IgD-negative memory B cell (primary cell): ENCODE results near the gene BLMH. TPM values are rescaled to one million over a fixed set of nuclear protein-coding genes. Genes with fewer than 3 reads are reported as not detected.

Experiments used
- H3K27ac Mint-ChIP-seq, 3 donors: one replicate each; pipeline ENCODE4 v1.8.0; 2020 to 2022; ENCODE audit warnings: mild to moderate bottlenecking in 3 of 3, mixed read lengths in 3 of 3, moderate library complexity in 1 of 3
- H3K27me3 Mint-ChIP-seq: one replicate; pipeline ENCODE4 v1.8.0; 2021; ENCODE audit warnings: mixed read lengths
- H3K36me3 Mint-ChIP-seq: one replicate; pipeline ENCODE4 v1.8.0; 2020; ENCODE audit warnings: mild to moderate bottlenecking, mixed read lengths
- H3K4me1 Mint-ChIP-seq, 3 donors: one replicate each; pipeline ENCODE4 v1.8.0; 2020 to 2022; ENCODE audit warnings: mixed read lengths in 3 of 3, mild to moderate bottlenecking in 1 of 3
- H3K4me3 Mint-ChIP-seq, 4 donors: one replicate each; pipeline ENCODE4 v1.8.0; 2020 to 2022; ENCODE audit warnings: mild to moderate bottlenecking in 4 of 4, mixed read lengths in 4 of 4, moderate library complexity in 3 of 4
- H3K9me3 Mint-ChIP-seq, 3 donors: one replicate each; pipeline ENCODE4 v1.8.0; 2020 to 2021; ENCODE audit warnings: mixed read lengths in 3 of 3, mild to moderate bottlenecking in 1 of 3
- polyA plus RNA-seq: library from polyadenylated mRNA; unstranded; fragments of 300-500 nt; fragmentation: Illumina TruSeq; gene quantifications from one replicate; pipeline ENCODE4 v1.2.3, GENCODE V29; 2021

The BLMH gene
- polyA plus RNA-seq, 1 donor from 2014 or later = 7.0 TPM

DNA sequence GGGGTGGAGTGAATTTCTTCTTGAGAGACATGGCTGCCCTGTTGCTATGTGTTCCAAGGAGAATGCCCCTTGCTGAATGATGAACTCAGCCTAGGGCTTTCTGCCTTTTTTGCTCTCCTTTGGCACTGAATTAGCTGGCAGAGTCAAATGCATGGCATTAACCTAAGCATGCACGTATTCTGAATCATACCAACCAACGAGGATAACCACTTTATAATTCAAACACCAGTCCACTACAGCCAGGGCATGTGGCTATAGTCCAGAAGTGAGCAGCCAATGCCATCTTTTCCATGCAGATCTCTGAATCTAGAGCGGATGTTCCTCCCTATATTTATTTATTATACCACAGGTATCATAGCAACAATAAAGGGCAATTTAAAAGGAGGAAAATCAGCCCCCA, 26.4 kb upstream of the BLMH start:
- Mint-ChIP-seq H3K36me3 (no peaks in the 10 kb centered on the region), H3K9me3 (no peaks in the 10 kb centered on the region), H3K27me3 (no peaks in the 10 kb centered on the region), H3K4me3 (no peak overlapping the region), H3K4me1 (peaks cover 1 to 3% (median 2%) of the 10 kb centered on the region in 3 donors), H3K27ac (no peak overlapping the region)

DNA sequence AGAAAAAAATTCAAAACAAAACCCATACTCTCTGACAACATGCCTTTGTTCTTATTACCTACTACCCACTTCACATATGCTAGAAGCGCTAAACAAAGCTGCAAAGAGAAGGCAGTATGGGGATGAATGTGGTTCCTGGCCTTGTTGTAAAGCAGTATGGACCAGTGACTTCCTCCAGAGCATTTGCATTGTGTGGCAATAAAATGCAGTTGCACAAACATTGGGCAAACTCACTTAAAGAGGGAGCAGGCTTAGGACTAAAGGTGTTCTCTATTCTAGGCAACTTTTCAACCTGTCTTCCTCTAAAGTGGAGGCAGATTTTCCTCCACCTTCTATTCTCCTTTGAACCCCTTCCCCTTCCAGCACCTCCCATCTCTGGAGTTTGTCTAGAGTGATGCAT, 25.0 kb upstream of the BLMH start:
- no peaks in the 10 kb centered on the region for H3K4me1 Mint-ChIP-seq
- no peak overlapping the region for H3K27ac Mint-ChIP-seq
- H3K27me3 Mint-ChIP-seq = no peaks in the 10 kb centered on the region
- no peaks in the 10 kb centered on the region for H3K36me3 Mint-ChIP-seq
- no peak overlapping the region for H3K4me3 Mint-ChIP-seq
- H3K9me3 Mint-ChIP-seq = no peaks in the 10 kb centered on the region

DNA sequence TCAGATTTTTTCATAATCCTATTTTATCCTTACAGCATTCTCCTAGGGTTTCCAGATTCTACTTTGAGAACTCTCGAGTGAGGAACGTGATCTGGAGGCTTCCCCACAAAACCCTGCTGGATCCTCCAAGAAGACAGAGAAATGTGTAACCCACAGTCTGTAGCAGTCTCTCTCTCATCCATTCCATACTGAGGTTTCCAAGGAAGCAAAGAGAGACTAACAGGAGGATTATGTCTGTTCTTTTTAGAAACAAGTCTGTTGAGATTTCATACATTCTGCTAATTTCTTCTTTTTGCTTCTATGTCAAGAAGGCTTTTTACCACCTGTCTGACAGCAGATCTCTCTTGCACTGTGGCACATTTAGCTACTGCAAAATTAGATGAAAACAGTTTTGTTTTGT, 23.4 kb upstream of the BLMH start:
- Mint-ChIP-seq H3K4me1 (no peaks in the 10 kb centered on the region), H3K36me3 (no peaks in the 10 kb centered on the region), H3K9me3 (no peaks in the 10 kb centered on the region), H3K27me3 (no peaks in the 10 kb centered on the region), H3K27ac (no peak overlapping the region), H3K4me3 (no peak overlapping the region)

DNA sequence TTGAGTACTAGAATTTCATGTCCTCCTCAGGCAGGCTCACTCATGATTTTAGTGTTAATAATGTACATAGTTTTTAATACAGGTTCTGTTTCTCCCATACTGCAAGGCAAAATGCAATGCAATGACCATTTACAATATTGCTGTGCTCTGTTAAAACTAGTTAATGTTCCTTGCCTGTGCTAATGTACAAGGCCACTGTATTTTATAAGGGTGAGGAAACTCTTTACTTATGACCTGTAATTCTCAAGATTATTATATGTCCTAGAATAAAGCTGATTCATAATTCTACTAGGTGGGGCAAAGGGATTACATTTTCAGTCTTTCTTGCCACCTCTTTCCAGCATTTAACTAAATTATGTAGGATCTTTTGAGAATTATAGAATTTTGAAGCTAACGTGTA, 22.7 kb upstream of the BLMH start:
- no peak overlapping the region for H3K4me3 Mint-ChIP-seq
- H3K4me1 Mint-ChIP-seq = no peaks in the 10 kb centered on the region
- no peaks in the 10 kb centered on the region for H3K27me3 Mint-ChIP-seq
- no peaks in the 10 kb centered on the region for H3K9me3 Mint-ChIP-seq
- H3K36me3 Mint-ChIP-seq = no peaks in the 10 kb centered on the region
- no peak overlapping the region for H3K27ac Mint-ChIP-seq

DNA sequence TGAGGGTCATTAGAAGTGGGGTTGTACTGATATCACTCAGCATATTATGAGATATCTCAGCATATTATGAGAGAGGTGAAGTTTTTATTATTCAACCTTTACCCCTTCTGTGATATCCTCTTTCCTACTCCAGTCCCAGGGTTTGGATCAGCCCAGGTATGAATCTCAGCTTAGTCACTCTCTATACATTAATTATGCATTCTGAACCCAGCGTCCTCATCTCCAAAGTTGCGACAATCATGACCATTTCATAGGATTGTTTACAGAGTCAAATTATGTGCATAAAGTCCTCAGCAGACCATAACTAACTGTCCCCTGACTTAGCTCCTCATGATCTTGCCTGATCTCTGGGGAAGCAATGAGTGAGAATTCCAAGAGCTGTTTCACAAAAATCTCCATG, 20.5 kb upstream of the BLMH start:
- Mint-ChIP-seq H3K27ac (no peak overlapping the region), H3K36me3 (no peaks in the 10 kb centered on the region), H3K4me3 (no peak overlapping the region), H3K9me3 (no peaks in the 10 kb centered on the region), H3K27me3 (no peaks in the 10 kb centered on the region), H3K4me1 (no peaks in the 10 kb centered on the region)

DNA sequence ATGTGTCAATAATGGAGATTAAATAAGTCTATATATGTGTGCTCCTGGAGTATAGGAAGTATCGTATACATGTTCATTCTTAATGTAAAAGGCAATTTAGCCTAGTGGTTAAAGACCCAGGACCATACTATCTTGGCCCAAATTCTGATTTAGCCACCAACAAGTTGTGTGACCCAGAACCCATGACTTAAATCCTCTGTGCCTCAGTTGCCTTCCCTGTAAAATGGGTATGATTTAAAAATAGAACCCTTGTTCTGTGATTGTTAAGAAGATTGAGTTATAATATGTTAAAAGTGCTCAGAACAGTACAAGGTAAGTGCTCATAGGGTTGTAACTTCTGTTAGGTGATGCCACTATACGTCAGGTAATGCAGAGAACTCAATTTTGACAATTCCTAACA, 18.8 kb upstream of the BLMH start:
- H3K9me3 Mint-ChIP-seq = no peaks in the 10 kb centered on the region
- H3K4me3 Mint-ChIP-seq = no peak overlapping the region
- no peak overlapping the region for H3K27ac Mint-ChIP-seq
- no peaks in the 10 kb centered on the region for H3K36me3 Mint-ChIP-seq
- H3K27me3 Mint-ChIP-seq = peaks cover 3% of the 10 kb centered on the region
- H3K4me1 Mint-ChIP-seq = no peaks in the 10 kb centered on the region

DNA sequence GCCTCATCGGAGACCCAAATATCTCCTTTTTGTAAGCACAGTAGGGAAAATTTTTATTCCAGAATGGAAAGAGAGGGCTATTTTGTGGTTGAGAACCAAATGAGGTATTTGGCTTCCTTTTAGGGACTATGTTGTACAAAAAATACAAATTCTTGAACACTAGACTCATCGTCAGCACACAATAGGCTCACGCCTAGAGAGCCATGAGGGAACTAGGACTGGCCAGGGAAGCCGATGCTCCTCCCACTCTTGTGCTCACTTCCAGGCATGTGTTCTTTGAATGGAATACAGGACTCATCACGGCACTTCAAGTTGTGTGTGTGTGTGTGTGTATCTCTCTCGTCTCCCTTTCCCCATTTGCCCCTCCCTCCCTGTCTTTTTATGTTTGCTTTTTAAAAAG, 17.8 kb upstream of the BLMH start:
- Mint-ChIP-seq H3K9me3 (no peaks in the 10 kb centered on the region), H3K4me3 (no peak overlapping the region), H3K27ac (no peak overlapping the region), H3K36me3 (no peaks in the 10 kb centered on the region), H3K27me3 (peaks cover 7% of the 10 kb centered on the region), H3K4me1 (no peaks in the 10 kb centered on the region)

DNA sequence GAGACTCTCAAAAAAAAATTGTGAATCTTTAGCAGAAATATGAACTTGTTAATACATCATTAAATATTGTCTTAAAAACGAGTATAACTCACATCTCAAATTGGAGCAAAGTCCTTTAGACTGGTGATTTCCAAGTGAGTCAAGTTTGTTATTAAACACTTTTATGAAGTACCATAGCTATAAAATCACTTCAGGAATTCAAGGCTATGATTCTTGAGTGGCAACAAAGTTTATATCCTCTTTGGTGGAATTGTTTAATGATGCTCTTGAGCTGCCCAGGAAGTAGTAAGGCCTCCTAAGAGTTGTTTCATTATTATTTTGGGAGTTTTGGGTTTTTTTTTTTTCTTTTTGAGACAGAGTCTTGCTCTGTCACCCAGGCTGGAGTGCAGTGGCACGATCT, 16.7 kb upstream of the BLMH start:
- Mint-ChIP-seq H3K9me3 (no peaks in the 10 kb centered on the region), H3K27ac (no peak overlapping the region), H3K4me3 (no peak overlapping the region), H3K4me1 (no peaks in the 10 kb centered on the region), H3K27me3 (peaks cover 7% of the 10 kb centered on the region), H3K36me3 (no peaks in the 10 kb centered on the region)

DNA sequence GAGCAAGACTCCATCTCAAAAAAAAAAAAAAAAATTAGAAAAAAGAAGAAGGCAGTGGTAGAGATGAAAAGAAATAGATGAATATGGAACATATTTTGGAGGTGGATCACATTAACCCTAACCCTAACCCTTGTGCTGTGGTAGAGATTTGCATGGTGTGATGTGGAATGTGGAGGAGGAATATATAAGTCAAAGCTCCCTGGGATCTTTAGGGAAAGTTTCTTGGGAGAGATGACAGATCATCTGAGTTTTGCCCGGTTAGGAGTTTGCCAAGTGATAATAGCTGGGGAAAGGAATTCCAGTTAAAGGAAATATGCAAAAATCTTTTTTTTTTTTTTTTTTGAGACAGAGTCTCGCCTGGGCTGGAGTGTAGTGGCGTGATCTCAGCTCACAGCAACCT, 13.0 kb upstream of the BLMH start:
- no peak overlapping the region for H3K4me3 Mint-ChIP-seq
- H3K27me3 Mint-ChIP-seq = peaks cover 7% of the 10 kb centered on the region
- H3K27ac Mint-ChIP-seq = no peak overlapping the region
- peaks cover 0 to 8% (median 8%) of the 10 kb centered on the region in 3 donors for H3K4me1 Mint-ChIP-seq
- H3K9me3 Mint-ChIP-seq = no peaks in the 10 kb centered on the region
- no peaks in the 10 kb centered on the region for H3K36me3 Mint-ChIP-seq

DNA sequence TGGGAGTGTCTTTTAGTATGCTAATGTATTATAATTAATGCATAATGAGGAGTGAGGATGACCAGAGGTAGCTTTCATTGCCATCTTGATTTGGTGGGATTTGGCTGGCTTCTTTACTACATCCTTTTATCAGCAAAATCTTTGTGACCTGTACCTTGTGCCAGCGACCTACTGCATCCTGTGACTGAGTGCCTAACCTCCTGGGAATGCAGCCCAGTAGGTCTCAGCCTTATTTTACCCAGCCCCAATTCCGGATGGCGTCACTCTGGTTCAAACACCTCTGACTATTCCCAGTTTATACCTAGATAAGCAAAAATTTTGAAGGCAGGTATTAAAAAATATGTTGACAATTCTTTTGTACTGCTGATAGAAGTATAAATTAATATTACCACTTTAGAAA, 10.5 kb upstream of the BLMH start:
- Mint-ChIP-seq H3K27ac (no peak overlapping the region), H3K4me1 (peaks cover 0 to 8% (median 8%) of the 10 kb centered on the region in 3 donors), H3K27me3 (peaks cover 7% of the 10 kb centered on the region), H3K4me3 (no peak overlapping the region), H3K9me3 (peaks cover 0 to 3% (median 0%) of the 10 kb centered on the region in 3 donors), H3K36me3 (no peaks in the 10 kb centered on the region)

DNA sequence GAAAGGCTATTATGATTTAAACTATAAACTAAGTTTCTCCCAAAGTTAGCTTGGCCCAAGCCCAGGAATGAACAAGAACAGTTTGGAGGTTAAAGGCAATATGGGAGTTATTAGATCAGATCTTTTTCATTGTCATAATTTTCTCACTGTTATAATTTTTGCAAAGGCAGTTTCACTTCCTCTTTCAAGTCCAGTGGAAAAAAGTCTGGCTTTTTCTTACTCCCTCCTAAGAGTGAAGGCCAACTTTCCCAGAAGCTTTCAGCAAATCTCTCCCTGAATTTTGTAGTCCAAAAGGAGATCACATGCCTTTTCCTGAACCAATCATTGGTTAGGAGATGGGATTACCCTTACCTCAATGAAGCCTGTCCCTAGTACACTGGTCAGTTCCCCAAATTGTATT, 9.1 kb upstream of the BLMH start:
- peaks cover 0 to 8% (median 8%) of the 10 kb centered on the region in 3 donors for H3K4me1 Mint-ChIP-seq
- H3K9me3 Mint-ChIP-seq = peaks cover 0 to 3% (median 0%) of the 10 kb centered on the region in 3 donors
- no peaks in the 10 kb centered on the region for H3K36me3 Mint-ChIP-seq
- no peak overlapping the region for H3K27ac Mint-ChIP-seq
- peaks cover 6% of the 10 kb centered on the region for H3K27me3 Mint-ChIP-seq
- no peak overlapping the region for H3K4me3 Mint-ChIP-seq

DNA sequence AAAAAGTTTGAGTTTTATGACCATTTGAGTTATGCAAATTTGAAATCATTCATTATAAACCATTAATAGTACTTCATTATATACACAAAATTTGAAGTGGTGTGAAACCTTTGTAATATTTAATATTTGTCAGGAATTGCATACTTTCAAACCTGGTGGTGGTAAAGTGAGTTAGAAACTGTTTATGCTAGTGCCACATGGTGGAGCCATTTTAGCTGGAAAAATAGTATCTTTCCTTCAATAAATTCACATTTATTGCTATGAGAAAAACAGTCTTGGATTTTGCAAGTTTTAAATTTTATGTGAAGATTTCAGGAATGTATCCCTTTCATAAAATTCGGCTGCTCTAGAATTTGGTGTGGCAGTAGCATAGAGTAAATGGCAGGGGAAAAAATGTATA, 7.3 kb upstream of the BLMH start:
- peaks cover 0 to 8% (median 8%) of the 10 kb centered on the region in 3 donors for H3K4me1 Mint-ChIP-seq
- peaks cover 0 to 3% (median 0%) of the 10 kb centered on the region in 3 donors for H3K9me3 Mint-ChIP-seq
- no peak overlapping the region for H3K27ac Mint-ChIP-seq
- no peaks in the 10 kb centered on the region for H3K27me3 Mint-ChIP-seq
- no peaks in the 10 kb centered on the region for H3K36me3 Mint-ChIP-seq
- no peak overlapping the region for H3K4me3 Mint-ChIP-seq

DNA sequence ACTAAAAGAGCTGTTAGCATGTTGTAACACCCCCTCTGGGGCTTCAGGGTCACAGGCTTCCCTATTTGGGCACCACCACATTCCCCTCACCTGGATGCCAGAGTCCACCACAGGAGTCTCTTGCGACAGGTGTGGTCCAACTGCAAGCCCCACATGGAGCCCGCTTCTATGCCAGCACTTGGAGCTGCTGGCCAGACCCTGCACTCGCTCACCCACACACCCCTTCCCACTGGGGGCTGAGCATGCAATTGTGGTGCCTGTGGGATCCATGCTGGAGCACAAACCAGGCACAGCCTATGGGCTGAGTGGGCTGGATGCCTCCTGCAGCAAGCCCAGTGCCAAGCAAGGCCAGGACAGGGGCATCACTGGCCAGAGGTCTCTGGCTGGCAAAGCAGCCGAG, 6.0 kb upstream of the BLMH start:
- no peak overlapping the region for H3K4me3 Mint-ChIP-seq
- H3K4me1 Mint-ChIP-seq = peaks cover 0 to 8% (median 8%) of the 10 kb centered on the region in 3 donors
- H3K27me3 Mint-ChIP-seq = no peaks in the 10 kb centered on the region
- peaks cover 0 to 3% (median 0%) of the 10 kb centered on the region in 3 donors for H3K9me3 Mint-ChIP-seq
- H3K36me3 Mint-ChIP-seq = no peaks in the 10 kb centered on the region
- H3K27ac Mint-ChIP-seq = no peak overlapping the region

DNA sequence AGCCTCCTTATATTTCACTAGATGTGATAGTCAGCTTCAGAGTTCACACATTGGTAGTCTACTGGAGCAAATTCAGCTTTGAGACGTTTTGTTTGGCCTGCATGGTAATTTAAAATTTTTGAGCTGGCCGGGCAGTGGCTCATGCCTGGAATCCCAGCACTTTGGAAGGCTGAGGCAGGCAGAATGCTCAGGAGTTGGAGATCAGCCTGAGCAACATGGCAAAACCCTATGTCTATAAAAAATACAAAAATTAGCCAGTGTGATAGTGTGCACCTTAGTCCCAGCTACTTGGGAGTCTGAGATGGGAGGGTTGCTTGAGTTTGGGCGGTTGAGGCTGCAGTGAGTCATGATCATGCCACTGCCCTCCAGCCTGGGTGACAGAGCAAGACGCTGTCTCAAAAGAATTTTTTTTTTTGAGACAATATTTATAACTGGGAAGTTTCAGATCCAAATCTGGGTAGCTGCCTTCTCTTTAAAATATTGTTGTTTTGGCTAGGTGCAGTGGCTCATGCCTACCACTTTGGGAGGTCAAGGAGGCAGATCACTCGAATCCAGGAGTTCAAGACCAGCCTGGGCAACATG, 4.8 kb upstream of the BLMH start:
- H3K4me3 Mint-ChIP-seq = no peak overlapping the region

DNA sequence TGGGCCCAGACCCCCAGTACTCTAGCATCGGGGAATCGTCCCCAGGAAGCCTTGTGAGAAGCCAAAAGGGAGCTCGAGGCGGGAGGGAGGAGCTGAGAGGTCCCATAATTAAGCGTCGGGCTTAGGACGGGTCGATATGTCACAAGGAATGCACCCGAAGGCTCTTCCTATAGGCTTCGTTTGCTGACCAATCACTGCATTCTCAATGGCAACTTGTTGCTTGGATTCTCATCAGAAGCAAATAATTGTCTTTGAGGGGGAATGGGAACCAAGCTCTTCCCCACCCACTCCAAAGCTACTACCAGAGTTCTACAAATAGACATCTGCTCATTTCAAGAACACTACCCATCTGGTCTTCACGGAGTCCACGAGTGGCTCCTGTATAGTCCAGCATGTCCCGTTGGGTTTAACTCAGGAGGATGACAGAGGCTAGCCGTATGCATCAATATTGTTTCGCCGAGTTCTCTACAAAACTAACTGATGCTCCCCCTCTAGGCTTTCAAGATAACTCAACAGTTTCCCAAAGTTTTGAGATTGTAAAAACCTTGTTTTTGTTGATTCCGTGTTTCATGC, 628 bp upstream of the BLMH start:
- H3K36me3 Mint-ChIP-seq = peaks cover 3% of the 10 kb centered on the region
- peak overlapping the region in 2 of 3 donors; percentile 75 to 76 for H3K27ac Mint-ChIP-seq
- no peaks in the 10 kb centered on the region for H3K27me3 Mint-ChIP-seq
- peaks cover 0 to 2% (median 0%) of the 10 kb centered on the region in 3 donors for H3K9me3 Mint-ChIP-seq
- H3K4me3 Mint-ChIP-seq = peak overlapping the region in 2 of 4 donors; percentile 83 to 87
- peaks cover 12 to 19% (median 14%) of the 10 kb centered on the region in 3 donors for H3K4me1 Mint-ChIP-seq

More for the DNA sequence above, 4.8 kb upstream of the BLMH start:
- Mint-ChIP-seq H3K27ac (no peak overlapping the region), H3K9me3 (peaks cover 0 to 3% (median 0%) of the 10 kb centered on the region in 3 donors), H3K36me3 (no peaks in the 10 kb centered on the region), H3K27me3 (no peaks in the 10 kb centered on the region), H3K4me1 (peaks cover 0 to 10% (median 8%) of the 10 kb centered on the region in 3 donors)
